GM06990 (cell line): Measurements from ENCODE around the gene ROBO4.

ENCODE experiments used
- DNase-seq: peaks from one replicate; pipeline ENCODE4 v3.0.0-alpha.2; 2011; ENCODE audit not compliant: insufficient read length; ENCODE audit errors: extremely low read depth
- H3K27me3 ChIP-seq: replicated peaks from 2 replicates; pipeline ENCODE4 v1.6.0; 2011; ENCODE audit warnings: low read length; ENCODE audit not compliant: control insufficient read depth, insufficient read depth
- H3K36me3 ChIP-seq: 2 replicates; pipeline ENCODE4 v1.5.1; 2011; ENCODE audit warnings: low read length; ENCODE audit not compliant: control insufficient read depth, insufficient read depth
- H3K4me3 ChIP-seq: replicated peaks from 2 replicates; pipeline ENCODE4 v1.5.1; 2011; ENCODE audit warnings: low read depth, mild to moderate bottlenecking, control low read depth, low read length
- TF ChIP-seq, protein P1 (sequence below): IDR thresholded peaks from 2 replicates; pipeline ENCODE4 v1.5.1; 2011; ENCODE audit warnings: low read length, control low read depth, mild to moderate bottlenecking, inconsistent platforms; ENCODE audit not compliant: insufficient read depth, poor library complexity, severe bottlenecking

The ROBO4 gene

DNA sequence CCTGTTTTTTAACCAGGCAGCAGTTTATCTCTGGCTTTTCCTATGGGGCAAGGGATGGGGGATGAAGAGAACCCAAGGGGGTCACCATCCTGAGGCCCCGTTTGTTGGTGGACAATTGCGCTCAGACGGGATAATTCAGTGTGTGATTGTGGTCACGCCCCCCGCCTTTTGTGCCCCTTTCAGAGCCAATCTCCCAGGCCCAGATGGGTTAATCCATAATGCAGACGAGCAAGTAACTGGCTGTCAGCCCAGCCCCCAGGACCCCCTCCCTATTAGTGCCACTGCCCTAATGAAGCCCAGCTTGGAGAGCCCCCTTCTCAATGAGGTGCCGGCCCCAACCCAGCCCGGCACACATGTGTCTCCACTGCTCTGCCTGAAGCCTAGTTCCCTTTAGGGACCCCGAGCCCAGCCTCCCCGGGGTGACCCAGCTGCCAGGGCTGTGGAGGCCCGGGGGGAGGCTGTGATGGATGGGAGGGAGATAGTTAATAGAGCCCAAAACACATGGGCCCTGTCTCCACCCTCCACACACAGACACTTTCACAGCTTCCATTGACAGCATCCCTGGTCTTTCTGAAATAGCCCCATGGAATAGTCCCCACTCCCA is 51.5 kb downstream of the ROBO4 start:
- no peaks in the 10 kb centered on the region for H3K36me3 ChIP-seq
- H3K27me3 ChIP-seq, result peaks cover 14% of the 10 kb centered on the region
- H3K4me3 ChIP-seq, result no peak overlapping the region
- no peak for DNase-seq
- TF ChIP-seq, protein P1, sequence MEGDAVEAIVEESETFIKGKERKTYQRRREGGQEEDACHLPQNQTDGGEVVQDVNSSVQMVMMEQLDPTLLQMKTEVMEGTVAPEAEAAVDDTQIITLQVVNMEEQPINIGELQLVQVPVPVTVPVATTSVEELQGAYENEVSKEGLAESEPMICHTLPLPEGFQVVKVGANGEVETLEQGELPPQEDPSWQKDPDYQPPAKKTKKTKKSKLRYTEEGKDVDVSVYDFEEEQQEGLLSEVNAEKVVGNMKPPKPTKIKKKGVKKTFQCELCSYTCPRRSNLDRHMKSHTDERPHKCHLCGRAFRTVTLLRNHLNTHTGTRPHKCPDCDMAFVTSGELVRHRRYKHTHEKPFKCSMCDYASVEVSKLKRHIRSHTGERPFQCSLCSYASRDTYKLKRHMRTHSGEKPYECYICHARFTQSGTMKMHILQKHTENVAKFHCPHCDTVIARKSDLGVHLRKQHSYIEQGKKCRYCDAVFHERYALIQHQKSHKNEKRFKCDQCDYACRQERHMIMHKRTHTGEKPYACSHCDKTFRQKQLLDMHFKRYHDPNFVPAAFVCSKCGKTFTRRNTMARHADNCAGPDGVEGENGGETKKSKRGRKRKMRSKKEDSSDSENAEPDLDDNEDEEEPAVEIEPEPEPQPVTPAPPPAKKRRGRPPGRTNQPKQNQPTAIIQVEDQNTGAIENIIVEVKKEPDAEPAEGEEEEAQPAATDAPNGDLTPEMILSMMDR, result no peak

- H3K27me3 ChIP-seq, result peaks cover 14% of the 10 kb centered on the region
- no peaks in the 10 kb centered on the region for H3K36me3 ChIP-seq
- TF ChIP-seq, protein P1, result no peak
- DNase-seq, result no peak
- no peak overlapping the region for H3K4me3 ChIP-seq
Measured at GRCh38 chr11:124844664-124845079, 53.0 kb downstream of the ROBO4 start.

DNA sequence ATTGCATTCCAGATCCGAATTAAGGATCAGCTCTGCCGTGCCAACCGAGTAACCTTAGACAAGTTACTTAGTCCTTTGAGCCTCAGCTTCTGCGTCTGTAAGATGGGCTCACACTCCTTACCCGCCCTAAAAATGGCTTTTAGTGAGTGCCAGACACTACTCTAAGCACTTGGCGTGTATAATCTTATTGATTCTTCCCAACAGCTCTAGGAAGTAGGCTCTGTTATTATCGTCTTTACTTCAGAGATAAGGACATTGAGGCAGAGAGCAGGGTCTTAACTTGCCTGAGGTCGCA is 54.1 kb downstream of the ROBO4 start:
- no peak overlapping the region for H3K4me3 ChIP-seq
- no peak for DNase-seq
- H3K27me3 ChIP-seq, result peaks cover 16% of the 10 kb centered on the region
- TF ChIP-seq, protein P1, result no peak
- no peaks in the 10 kb centered on the region for H3K36me3 ChIP-seq

GRCh38 chr11:124842305-124842704 is 55.4 kb downstream of the ROBO4 start:
- TF ChIP-seq, protein P1, result no peak
- DNase-seq, result no peak
- H3K27me3 ChIP-seq, result peaks cover 14% of the 10 kb centered on the region
- H3K36me3 ChIP-seq, result no peaks in the 10 kb centered on the region
- H3K4me3 ChIP-seq, result no peak overlapping the region

- Histone ChIP-seq H3K36me3 (no peaks in the 10 kb centered on the region), H3K4me3 (no peak overlapping the region), H3K27me3 (peaks cover 14% of the 10 kb centered on the region)
- TF ChIP-seq, protein P1, result no peak
- no peak for DNase-seq
Measured at GRCh38 chr11:124841840-124842239, 55.8 kb downstream of the ROBO4 start.

DNA sequence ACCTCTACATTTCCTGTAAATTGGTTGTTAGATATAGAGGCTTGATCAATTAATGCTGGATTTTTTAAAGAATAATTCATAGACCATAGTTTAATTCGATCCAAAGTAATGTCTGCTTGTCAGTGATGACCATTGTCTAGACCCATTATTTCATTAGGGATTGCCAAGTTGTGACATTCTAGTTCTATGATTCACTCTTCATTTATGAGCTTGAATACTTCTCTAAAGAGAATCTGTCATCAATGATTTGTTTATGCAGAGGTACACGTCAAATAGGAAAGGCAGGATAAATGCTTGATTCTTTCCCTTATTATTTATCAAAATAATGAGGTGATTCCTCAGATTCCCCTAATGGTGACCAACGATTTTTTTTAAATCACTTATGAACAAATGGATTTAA is 56.5 kb downstream of the ROBO4 start:
- TF ChIP-seq, protein P1, result no peak
- H3K4me3 ChIP-seq, result no peak overlapping the region
- no peak for DNase-seq
- H3K27me3 ChIP-seq, result peaks cover 13% of the 10 kb centered on the region
- no peaks in the 10 kb centered on the region for H3K36me3 ChIP-seq
